Measurements from ENCODE around the gene TESPA1.
A peak's percentile ranks its signal among the peaks of the same experiment; 100 is the strongest.
"Not testable (repeated sequence)": the region's sequence is repeated elsewhere in the genome, so short reads cannot be mapped to it uniquely, and the experiment has no call there.

The TESPA1 gene

GRCh38 chr12:54948171-54948570, 36.4 kb downstream of the TESPA1 start:
- no peak for DNase-seq (ENCODE audit: low read depth)

GRCh38 chr12:54945082-54945481, 39.5 kb downstream of the TESPA1 start:
- no peak for DNase-seq (ENCODE audit: low read depth)

GRCh38 chr12:54943292-54943691, 41.3 kb downstream of the TESPA1 start:
- DNase-seq (ENCODE audit: low read depth) = not testable (repeated sequence)

- DNase-seq (ENCODE audit: low read depth) = no peak
Measured at GRCh38 chr12:54941659-54942058, 42.9 kb downstream of the TESPA1 start.

GRCh38 chr12:54940727-54941315, 43.7 kb downstream of the TESPA1 start:
- DNase-seq (ENCODE audit: low read depth) = no peak

- no peak for DNase-seq (ENCODE audit: low read depth)
Measured at GRCh38 chr12:54937929-54938328, 46.6 kb downstream of the TESPA1 start.

GRCh38 chr12:54937376-54937775, 47.2 kb downstream of the TESPA1 start:
- no peak for DNase-seq (ENCODE audit: low read depth)

GRCh38 chr12:54936736-54937135, 47.8 kb downstream of the TESPA1 start:
- no peak for DNase-seq (ENCODE audit: low read depth)

GRCh38 chr12:54935235-54935951, 49.2 kb downstream of the TESPA1 start:
- peak; percentile 89 for DNase-seq (ENCODE audit: low read depth)

GRCh38 chr12:54934419-54934818, 50.1 kb downstream of the TESPA1 start:
- DNase-seq (ENCODE audit: low read depth) = no peak

GRCh38 chr12:54933376-54933775, 51.2 kb downstream of the TESPA1 start:
- no peak for DNase-seq (ENCODE audit: low read depth)

GRCh38 chr12:54932691-54933090, 51.9 kb downstream of the TESPA1 start:
- DNase-seq (ENCODE audit: low read depth) = no peak

- no peak for DNase-seq (ENCODE audit: low read depth)
Measured at GRCh38 chr12:54932038-54932437, 52.5 kb downstream of the TESPA1 start.

GRCh38 chr12:54929998-54930397, 54.6 kb downstream of the TESPA1 start:
- no peak for DNase-seq (ENCODE audit: low read depth)

- no peak for DNase-seq (ENCODE audit: low read depth)
Measured at GRCh38 chr12:54926246-54926645, 58.3 kb downstream of the TESPA1 start.

- no peak for DNase-seq (ENCODE audit: low read depth)
Measured at GRCh38 chr12:54924972-54925707, 59.4 kb downstream of the TESPA1 start.

- DNase-seq (ENCODE audit: low read depth) = no peak
Measured at GRCh38 chr12:54917001-54917488, 67.5 kb downstream of the TESPA1 start.
